ENCODE results near the gene LMBR1.
A peak's percentile ranks its signal among the peaks of the same experiment; 100 is the strongest.

Gene LMBR1

DNA sequence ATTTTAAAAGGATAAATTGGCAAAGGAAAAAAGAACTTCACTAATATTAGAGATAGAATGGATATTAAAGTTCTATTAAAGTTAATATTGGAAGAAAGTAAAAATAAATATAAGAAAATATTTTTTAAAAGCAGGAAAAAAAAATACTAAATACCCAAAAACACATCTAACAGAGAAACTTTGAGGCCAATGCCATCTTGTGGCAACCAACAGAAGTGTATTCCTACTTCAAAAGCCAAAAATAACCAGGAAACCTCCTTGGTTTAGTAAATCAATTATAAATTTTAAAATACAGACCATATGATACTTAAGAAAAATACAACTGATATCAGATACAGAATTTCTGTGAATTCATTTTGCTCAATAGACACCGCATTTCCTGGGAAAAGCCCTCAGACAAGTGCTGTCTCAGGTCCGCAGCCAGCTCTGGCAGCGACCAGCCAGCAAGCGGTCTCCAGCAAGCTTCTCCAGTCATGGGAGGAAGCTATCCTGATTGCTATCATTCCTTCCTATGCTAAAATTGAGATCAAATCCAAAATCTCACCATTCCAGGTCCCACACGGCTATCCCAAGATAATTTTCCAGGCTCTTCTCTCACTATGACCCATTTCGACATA, 65.3 kb downstream of the LMBR1 start:
- H3K36me3 ChIP-seq (ENCODE audit: control insufficient read depth, low read length): peaks cover 26% of the 10 kb centered on the region
- no peak overlapping the region for H3K4me3 ChIP-seq (ENCODE audit: low read length)
- H3K4me1 ChIP-seq (ENCODE audit: control insufficient read depth, low read length): peaks cover 24% of the 10 kb centered on the region
- H3K27ac ChIP-seq (ENCODE audit: low read depth, low read length): no peak overlapping the region
- no peaks in the 10 kb centered on the region for H3K9me3 ChIP-seq (ENCODE audit: control insufficient read depth, insufficient read depth, low read length)
- peaks cover 9% of the 10 kb centered on the region; the same call in 1 of the 2 replicates for H3F3A ChIP-seq (ENCODE audit: control insufficient read depth, insufficient read depth)
- no peak overlapping the region for H3K4me2 ChIP-seq (ENCODE audit: low read length)
- H3K27me3 ChIP-seq (ENCODE audit: control insufficient read depth, low read length): no peaks in the 10 kb centered on the region
- no peak for TF ChIP-seq EZH2phosphoT487 (IDR thresholded peaks at IDR 0.05; ENCODE audit: borderline replicate concordance, low read length)
- TF ChIP-seq, protein P1, sequence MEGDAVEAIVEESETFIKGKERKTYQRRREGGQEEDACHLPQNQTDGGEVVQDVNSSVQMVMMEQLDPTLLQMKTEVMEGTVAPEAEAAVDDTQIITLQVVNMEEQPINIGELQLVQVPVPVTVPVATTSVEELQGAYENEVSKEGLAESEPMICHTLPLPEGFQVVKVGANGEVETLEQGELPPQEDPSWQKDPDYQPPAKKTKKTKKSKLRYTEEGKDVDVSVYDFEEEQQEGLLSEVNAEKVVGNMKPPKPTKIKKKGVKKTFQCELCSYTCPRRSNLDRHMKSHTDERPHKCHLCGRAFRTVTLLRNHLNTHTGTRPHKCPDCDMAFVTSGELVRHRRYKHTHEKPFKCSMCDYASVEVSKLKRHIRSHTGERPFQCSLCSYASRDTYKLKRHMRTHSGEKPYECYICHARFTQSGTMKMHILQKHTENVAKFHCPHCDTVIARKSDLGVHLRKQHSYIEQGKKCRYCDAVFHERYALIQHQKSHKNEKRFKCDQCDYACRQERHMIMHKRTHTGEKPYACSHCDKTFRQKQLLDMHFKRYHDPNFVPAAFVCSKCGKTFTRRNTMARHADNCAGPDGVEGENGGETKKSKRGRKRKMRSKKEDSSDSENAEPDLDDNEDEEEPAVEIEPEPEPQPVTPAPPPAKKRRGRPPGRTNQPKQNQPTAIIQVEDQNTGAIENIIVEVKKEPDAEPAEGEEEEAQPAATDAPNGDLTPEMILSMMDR (IDR thresholded peaks at IDR 0.05; ENCODE audit: low read depth, low read length, poor library complexity, severe bottlenecking): peak; percentile 44
- no peaks in the 10 kb centered on the region for H4K20me1 ChIP-seq (ENCODE audit: control insufficient read depth, insufficient read depth, low read depth, low read length)
- H3K79me2 ChIP-seq (ENCODE audit: control insufficient read depth, low read length): no peaks in the 10 kb centered on the region
- no peaks in the 10 kb centered on the region for H3K9me2 ChIP-seq (replicated peaks; ENCODE audit: control insufficient read depth, low read length)

GRCh38 chr7:156823435-156823834, 69.5 kb downstream of the LMBR1 start:
- H3K4me3 ChIP-seq (ENCODE audit: low read length): no peak overlapping the region
- no peaks in the 10 kb centered on the region; the same call in none of the 2 replicates for H3F3A ChIP-seq (ENCODE audit: control insufficient read depth, insufficient read depth)
- H3K36me3 ChIP-seq (ENCODE audit: control insufficient read depth, low read length): peaks cover 17% of the 10 kb centered on the region
- no peak overlapping the region for H3K4me2 ChIP-seq (ENCODE audit: low read length)
- no peaks in the 10 kb centered on the region for H3K9me3 ChIP-seq (ENCODE audit: control insufficient read depth, insufficient read depth, low read length)
- H4K20me1 ChIP-seq (ENCODE audit: control insufficient read depth, insufficient read depth, low read depth, low read length): 0 out of 2 replicates have a peak, but pooled peaks cover 4% of the 10 kb centered on the region
- no peaks in the 10 kb centered on the region for H3K27me3 ChIP-seq (ENCODE audit: control insufficient read depth, low read length)
- no peaks in the 10 kb centered on the region for H3K4me1 ChIP-seq (ENCODE audit: control insufficient read depth, low read length)
- H3K27ac ChIP-seq (ENCODE audit: low read depth, low read length): no peak overlapping the region
- no peaks in the 10 kb centered on the region for H3K9me2 ChIP-seq (replicated peaks; ENCODE audit: control insufficient read depth, low read length)
- TF ChIP-seq, protein P1 (IDR thresholded peaks at IDR 0.05; ENCODE audit: low read depth, low read length, poor library complexity, severe bottlenecking): no peak
- no peak for TF ChIP-seq EZH2phosphoT487 (IDR thresholded peaks at IDR 0.05; ENCODE audit: borderline replicate concordance, low read length)
- H3K79me2 ChIP-seq (ENCODE audit: control insufficient read depth, low read length): no peaks in the 10 kb centered on the region

GRCh38 chr7:156820445-156821063, 72.4 kb downstream of the LMBR1 start:
- Histone ChIP-seq H3K36me3 (ENCODE audit: control insufficient read depth, low read length) (peaks cover 20% of the 10 kb centered on the region), H3K27me3 (ENCODE audit: control insufficient read depth, low read length) (no peaks in the 10 kb centered on the region), H3K9me3 (ENCODE audit: control insufficient read depth, insufficient read depth, low read length) (no peaks in the 10 kb centered on the region), H3K79me2 (ENCODE audit: control insufficient read depth, low read length) (no peaks in the 10 kb centered on the region), H3K4me3 (ENCODE audit: low read length) (no peak overlapping the region), H3K4me1 (ENCODE audit: control insufficient read depth, low read length) (no peaks in the 10 kb centered on the region), H3K4me2 (ENCODE audit: low read length) (no peak overlapping the region), H3K9me2 (replicated peaks; ENCODE audit: control insufficient read depth, low read length) (no peaks in the 10 kb centered on the region), H3K27ac (ENCODE audit: low read depth, low read length) (no peak overlapping the region), H4K20me1 (ENCODE audit: control insufficient read depth, insufficient read depth, low read depth, low read length) (0 out of 2 replicates have a peak, but pooled peaks cover 4% of the 10 kb centered on the region), H3F3A (ENCODE audit: control insufficient read depth, insufficient read depth) (peaks cover 5% of the 10 kb centered on the region)
- TF ChIP-seq, protein P1 (IDR thresholded peaks at IDR 0.05; ENCODE audit: low read depth, low read length, poor library complexity, severe bottlenecking): peak; percentile 68
- TF ChIP-seq EZH2phosphoT487 (IDR thresholded peaks at IDR 0.05; ENCODE audit: borderline replicate concordance, low read length): no peak

All from DOHH2 (cell line).